CD4-positive, alpha-beta T cell treated with Interleukin-21 for 1 hour (primary cell): ENCODE data around the gene ZNF19.

ENCODE experiments used
- DNase-seq: peaks from one replicate; pipeline ENCODE4 v3.0.0-alpha.2; 2020

The ZNF19 gene

GRCh38 chr16:71440669-71441347, 48.3 kb downstream of the ZNF19 start:
- DNase-seq, result no peak

GRCh38 chr16:71439523-71439922, 49.6 kb downstream of the ZNF19 start:
- DNase-seq, result no peak

GRCh38 chr16:71436473-71436872, 52.7 kb downstream of the ZNF19 start:
- DNase-seq, result no peak

DNA sequence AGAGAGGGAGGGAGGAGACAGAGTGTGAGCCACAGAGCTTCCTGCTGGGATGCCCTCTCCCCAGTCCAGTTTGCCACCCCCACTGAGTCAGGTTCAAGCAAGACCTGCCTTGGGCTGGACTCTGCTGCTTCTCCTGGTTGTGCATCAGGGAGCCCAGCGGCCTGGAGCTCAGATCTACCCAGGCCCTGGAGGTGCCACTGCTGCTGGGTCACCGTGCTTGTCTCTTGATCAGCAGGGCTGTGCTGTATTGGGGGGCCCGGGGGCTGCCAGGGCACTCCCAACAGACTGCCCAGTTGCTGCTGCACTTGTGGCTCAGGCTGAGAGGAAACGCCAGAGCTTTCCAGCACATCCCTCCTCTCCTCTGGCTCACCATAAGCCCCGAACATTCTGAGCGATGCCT, 56.2 kb downstream of the ZNF19 start:
- DNase-seq, result no peak

GRCh38 chr16:71431991-71432390, 57.1 kb downstream of the ZNF19 start:
- DNase-seq, result no peak

- DNase-seq, result no peak
These were observed 57.9 kb downstream of the ZNF19 start for GRCh38 chr16:71431176-71431575.

DNA sequence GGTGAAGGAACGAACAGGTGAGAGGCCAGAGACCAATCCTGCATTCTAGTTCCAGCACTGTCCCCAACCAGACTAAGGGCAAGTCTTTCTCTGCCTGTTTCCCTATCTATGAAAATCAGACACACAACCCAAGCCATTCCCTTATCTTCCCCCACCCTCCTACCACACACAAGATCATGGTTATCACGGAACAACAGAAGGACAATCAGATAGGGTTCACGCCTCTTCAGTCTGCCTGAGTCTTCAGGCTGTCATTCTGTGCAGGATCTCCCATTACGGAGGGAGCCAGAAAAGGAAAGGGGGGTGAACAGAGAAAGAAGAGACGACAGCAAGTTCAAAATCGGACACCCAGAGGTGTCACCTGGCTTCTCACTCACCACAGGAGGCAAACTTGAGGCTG, 58.4 kb downstream of the ZNF19 start:
- no peak for DNase-seq

DNA sequence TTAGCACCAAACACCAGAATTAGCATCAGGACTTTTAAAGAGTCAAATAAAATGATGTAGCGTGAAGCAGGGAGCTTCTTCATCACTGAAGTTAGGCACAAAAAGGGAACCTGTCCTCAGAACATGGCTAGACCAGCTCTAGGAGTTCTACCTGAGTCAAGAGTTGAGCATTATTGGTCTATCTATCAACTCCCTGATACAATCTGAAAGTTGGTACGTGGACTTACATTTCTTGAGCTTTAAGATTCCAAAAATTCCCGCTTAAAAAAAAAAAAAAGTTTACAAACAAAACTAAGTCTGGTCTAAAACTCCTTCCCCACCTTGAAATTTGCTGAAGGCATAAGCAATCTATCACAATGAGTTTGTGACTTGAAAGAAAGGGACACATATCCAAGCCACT, 59.5 kb downstream of the ZNF19 start:
- no peak for DNase-seq

DNA sequence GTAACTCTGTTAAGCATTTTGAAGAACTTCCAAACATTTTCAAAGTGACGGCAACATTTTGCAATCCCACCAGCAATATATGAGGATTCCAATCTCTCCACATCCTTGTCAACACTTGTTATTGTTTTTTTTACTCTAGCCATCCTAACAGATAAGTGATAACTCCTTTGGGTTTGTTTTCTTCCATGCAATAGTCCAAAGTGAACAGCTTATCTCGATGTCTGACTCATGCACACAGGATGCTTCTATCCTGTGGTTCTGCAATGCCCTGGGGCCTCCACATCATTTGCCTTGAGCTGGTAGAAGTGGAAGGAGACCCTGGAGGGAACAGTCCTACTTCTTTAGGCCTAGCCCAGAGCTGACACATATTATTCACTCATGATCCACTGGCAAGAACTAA, 60.2 kb downstream of the ZNF19 start:
- DNase-seq, result no peak

DNA sequence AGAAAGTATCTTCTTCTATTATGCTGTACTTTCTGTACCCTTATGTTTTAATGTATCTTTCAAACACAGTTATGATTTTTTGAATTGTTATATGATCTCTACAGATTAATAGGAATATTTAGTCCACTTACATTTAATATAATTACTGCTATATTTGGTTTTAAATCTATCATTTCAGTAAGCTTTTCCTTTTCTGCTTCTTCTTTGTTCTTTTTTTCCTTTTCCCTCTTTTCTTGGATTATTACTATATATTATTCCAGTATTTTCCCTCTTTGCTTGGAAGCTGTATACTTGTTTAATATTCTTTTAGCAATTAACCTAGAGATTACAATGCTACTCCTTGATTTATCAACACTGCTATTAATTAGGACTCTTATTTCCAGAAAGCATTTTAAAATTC, 60.7 kb downstream of the ZNF19 start:
- DNase-seq, result no peak

DNA sequence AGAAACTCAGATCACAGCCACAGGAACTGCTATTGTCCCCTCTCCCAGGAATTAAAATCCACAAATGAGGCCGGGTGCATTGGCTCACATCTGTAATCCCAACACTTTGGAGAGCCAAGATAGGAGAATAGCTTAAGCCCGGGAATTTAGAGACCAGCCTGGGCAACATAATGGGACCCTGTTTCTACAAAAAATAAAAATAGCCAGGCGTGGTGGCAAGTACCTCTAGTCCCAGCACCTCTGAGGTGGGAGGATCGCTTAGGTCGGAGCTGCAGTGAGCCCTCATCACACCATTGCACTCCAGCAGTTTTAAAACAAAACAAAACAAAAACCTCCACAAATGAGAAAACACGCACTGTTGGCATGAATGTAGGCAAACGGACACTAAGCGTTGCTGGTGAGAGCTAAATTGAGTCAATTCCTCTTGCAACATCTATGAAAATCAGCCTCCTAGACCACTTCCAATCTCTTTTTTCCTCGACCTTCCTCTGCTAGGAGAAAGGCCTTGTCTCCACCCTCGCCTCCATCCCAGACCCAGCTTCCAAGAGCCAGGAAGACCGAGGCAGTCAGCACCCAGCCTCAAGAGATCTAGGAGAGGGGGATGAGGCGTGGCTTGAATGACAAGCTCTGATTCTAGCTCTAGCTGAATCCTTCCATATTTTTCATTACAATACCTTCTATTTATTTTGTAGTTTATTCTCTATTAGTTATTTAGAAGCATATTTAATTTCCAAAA, 62.1 kb downstream of the ZNF19 start:
- no peak for DNase-seq

DNA sequence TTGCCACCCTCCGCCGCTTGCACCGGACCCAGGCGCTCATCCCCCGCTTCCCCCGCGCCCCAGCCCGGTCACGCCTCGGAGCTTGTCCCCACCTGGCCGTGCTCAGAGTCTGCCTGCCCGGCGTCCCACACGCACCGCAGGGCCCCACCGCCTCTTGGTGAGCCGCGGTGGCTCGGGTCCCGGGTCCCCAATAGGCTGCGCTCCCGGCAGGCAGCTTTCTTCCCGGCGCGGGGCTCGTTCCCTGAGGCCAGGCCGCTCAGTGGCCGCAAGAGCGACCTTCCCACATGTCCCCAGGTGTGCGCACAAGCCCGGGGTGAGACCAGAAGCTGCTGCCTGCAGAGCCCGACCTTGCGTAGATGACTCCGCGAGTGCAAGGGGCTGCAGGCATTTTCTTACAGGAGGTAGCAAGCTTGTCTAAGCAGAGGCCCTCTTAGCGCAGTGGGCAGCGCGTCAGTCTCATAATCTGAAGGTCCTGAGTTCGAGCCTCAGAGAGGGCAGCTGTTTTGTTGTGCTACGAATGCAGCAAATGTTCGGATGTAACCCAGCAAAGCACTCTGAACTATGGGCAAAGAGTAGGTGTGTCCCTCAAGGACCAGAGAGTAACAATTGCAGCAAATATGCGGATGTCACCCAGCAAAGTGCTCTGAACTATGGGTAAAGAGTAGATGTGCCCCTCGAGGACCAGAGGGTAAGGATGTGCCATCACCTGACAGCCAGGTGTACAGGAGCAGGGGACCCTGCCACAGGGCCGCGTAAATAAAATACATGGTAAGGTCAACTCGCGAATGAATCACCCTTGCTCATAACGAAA, 62.9 kb downstream of the ZNF19 start:
- DNase-seq, result peak; percentile 30

GRCh38 chr16:71425746-71426068, 63.4 kb downstream of the ZNF19 start:
- no peak for DNase-seq

DNA sequence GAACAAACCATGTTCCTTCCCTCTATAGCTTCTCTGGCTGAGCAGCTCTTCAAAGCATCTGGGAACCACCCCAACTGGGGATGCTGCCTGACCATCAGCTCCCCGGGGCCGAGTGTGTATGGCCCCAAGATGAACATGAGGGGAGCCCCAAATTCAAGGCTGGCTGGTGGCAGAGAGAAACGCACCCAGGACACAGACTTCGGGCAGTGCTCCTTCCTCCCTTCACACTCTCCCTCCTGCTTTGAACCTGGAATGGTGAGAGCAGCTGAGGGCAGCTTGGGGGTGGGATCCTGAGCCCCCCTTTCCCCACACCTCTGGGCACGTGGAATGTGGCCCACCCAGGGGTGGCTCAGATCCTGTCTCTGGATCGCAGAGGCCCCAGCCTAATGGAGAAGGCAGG, 64.5 kb downstream of the ZNF19 start:
- DNase-seq, result no peak

- no peak for DNase-seq
These were observed 65.3 kb downstream of the ZNF19 start for GRCh38 chr16:71423865-71424264.
